Esophagus mucosa (tissue), 1 donor: ENCODE results near the gene NOD1. TPM values are rescaled to one million over a fixed set of nuclear protein-coding genes. Genes with fewer than 3 reads are reported as not detected.
A peak's percentile ranks its signal among the peaks of the same experiment; 100 is the strongest.
"Not testable (repeated sequence)": the region's sequence is repeated elsewhere in the genome, so short reads cannot be mapped to it uniquely, and the experiment has no call there.

Experiments used
- ATAC-seq: fragments of 200-7000 bp; cut with Tn5 transposase; one replicate; pipeline ENCODE4 v1.9.1; 2020
- total RNA-seq: library from RNA; stranded (reverse); gene quantifications from one replicate; pipeline ENCODE4 v1.2.4, GENCODE V29; 2023
- donor health status: DM: yes; HTN: yes; CAD: no.

The NOD1 gene
- total RNA-seq, 1 donor from 2014 or later = 6.6 TPM

DNA sequence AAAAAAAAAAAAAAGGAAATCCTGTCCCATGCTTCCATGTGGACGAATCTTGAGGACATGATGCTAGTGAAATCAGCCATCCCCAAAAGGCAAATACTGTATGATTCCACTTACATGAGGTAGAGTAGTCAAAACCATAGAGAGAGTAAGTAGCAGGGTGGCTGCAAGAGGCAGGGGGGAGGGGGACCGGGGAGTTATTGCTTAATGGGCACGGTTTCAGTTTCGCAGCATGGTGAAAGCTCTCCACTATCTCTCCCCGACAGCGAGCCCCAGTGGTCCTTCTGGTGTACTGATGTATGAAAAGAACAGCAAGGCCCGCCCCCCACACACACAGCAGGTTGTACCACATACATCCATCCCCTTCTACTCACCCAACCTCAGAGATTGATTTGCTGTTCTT lies 32.8 kb downstream of the NOD1 start:
- ATAC-seq = peak; percentile 72

GRCh38 chr7:30437823-30438574 lies 40.6 kb downstream of the NOD1 start:
- ATAC-seq = peak; percentile 17

DNA sequence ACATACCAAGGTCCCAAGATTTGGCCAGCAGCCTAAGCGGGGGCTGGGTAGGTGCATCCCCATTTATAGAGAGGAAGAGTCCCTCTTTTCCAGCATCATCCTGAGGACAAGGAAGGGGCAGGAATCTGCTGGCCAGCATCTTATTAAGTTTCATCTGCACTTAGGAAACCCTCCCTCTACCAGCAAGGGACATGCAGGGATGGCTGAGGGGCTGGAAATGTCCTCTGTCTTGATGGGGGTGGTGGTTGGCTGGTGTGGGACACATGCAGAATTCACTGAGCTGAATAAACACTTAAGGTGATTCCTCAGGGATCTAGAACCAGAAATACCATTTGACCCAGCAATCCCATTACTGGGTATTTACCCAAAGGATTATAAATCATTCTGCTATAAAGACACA lies 42.1 kb downstream of the NOD1 start:
- ATAC-seq = peak; percentile 19

DNA sequence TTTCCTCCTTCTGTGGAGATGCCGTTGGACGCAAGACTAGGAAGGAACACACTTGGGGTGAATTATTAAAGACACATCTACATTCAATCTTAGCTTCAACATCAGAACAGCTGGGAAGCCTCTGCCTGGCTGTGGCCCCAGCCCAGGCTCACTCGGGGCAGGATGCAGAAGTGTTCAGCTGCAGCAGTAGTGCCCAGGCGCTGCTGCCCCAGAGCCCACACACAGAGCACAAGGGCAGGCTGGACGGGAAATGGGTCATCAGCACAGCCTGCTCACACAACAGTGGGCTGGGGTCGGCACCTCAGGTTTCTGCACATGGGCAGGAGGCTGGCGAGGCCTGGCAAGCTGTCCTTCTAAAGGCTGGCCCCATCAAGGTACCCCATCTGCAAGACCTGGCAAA lies 42.5 kb downstream of the NOD1 start:
- peak; percentile 25 for ATAC-seq

- ATAC-seq = no peak
Measured at GRCh38 chr7:30434140-30434799, 44.3 kb downstream of the NOD1 start.

DNA sequence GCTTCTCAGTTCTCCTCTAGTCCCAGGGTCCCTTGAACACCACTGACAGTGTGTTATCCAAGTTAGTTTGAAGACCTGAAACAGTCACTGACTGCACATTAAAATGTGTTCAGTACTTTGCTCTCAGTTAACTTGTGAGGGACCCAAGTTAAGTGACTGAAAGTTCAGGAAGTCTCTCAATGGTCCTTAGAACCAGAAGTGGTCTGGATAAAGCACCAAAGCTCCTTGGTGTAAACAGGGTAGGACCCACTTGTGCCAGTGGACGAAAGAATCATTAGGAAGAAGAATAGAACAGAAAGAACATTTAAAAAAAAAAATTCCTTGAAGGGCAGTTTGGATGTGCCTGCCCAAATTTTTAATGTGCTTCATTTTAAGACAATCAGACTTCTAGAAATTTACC lies 45.1 kb downstream of the NOD1 start:
- no peak for ATAC-seq

DNA sequence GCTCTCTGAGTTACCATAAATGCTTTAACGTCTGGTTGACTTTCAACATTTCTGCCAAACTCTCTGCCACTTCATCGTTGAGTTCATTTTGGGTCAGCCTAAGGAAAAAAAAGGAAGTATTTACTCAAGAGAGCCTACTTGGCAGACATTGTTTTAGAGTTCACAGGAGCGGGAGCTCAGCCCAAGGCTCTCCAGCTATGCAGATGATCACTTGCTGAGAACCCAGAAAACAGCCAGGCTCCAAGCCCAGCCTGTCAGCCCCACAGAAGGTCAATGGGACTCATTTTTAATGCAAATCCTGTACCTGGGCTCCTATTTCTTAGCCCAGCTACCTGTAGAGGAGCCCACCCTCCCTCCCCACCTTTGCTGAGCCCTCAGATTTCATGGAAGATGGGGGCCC lies 45.5 kb downstream of the NOD1 start:
- ATAC-seq = no peak

GRCh38 chr7:30430777-30431176 lies 47.8 kb downstream of the NOD1 start:
- peak; percentile 18 for ATAC-seq

DNA sequence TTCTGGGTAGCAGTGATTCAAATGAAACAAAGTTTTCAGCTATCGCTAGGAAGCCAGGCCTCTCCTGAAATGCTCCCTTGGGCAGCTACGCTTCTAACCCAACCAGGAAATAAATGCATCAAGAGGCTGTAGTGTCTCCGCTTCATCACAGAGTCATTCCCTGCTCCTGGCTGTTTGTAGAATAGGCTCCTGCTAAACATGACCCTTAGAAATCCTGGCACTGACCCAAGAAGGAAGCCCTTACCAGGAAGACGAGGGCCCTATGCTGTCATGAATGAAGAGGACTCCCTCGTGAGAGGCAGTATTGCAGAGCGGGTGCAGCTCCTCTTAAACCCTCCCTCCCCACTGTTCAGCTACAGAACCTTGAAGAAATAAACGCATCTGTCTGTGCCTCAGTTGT lies 48.3 kb downstream of the NOD1 start:
- ATAC-seq = peak; percentile 60

DNA sequence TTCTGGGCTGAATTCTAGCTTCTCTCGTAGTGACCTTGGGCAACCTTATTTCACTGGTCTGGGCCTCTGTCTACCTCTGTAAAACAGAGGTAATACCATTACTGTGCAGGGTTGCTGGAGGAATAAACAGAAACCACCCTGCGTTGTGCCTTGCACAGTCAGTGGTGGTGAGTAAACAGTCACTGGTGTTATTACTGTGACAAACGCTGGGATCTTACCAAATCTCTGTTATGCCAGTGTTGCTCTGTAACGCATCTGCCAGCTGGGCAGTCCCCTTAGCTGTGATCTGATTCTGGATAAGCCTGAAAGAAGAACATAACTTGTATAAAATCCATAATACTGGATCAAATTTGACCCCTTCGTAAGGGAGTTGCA lies 49.4 kb downstream of the NOD1 start:
- ATAC-seq = no peak

- no peak for ATAC-seq
Measured at GRCh38 chr7:30428246-30429155, 50.1 kb downstream of the NOD1 start.

- ATAC-seq = no peak
Measured at GRCh38 chr7:30427296-30428070, 51.1 kb downstream of the NOD1 start.

GRCh38 chr7:30424506-30424905 lies 54.1 kb downstream of the NOD1 start:
- no peak for ATAC-seq

GRCh38 chr7:30423788-30424505 lies 54.6 kb downstream of the NOD1 start:
- ATAC-seq = no peak

- ATAC-seq = no peak
Measured at GRCh38 chr7:30422922-30423321, 55.7 kb downstream of the NOD1 start.

DNA sequence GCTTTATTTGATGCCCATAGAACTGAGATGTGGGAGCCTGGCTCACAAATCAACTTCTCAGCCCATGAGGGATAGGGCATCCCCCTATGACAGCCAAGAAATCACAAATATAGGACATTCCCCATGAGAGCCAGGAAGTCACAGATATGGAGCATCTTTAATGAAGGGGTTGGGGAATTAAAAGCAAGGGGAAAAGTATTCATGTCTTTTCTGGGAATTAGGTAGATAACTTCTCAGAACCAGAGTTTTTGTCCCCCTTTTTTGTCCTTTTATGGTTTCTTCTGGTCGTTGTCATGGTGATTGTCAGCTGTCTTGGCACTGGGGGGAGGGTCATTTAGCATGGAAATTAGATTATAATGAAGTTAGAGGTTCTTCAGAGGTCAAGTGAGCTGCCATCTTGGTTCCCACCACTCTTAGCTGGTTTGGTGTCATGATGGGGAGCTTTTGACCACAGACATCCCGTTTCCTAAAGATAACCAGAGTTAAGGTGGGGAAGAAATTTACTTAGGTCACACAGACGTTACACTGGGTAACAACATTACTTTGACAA lies 56.9 kb downstream of the NOD1 start:
- no peak for ATAC-seq

- ATAC-seq = no peak
Measured at GRCh38 chr7:30420662-30421061, 57.9 kb downstream of the NOD1 start.

GRCh38 chr7:30420080-30420479 lies 58.5 kb downstream of the NOD1 start:
- ATAC-seq = not testable (repeated sequence)

DNA sequence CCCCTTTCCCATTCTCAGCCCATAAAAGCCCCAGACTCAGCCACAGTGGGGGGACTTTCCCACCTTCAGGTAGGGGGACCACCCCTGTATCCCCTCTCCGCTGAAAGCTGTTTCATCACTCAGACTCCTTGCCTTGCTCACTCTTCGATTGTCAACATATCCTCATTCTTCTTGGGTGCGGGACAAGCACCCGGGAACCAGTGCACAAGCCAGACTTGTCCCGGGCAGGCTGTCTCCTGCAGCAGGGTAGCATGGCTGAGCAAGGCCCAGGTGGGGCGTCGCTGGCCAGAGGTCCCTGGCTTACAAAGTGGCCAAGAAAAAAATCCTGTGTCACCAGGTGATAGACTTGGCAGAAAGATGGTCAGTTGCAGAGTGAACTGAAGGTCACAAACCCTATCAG lies 64.7 kb downstream of the NOD1 start:
- ATAC-seq = no peak

DNA sequence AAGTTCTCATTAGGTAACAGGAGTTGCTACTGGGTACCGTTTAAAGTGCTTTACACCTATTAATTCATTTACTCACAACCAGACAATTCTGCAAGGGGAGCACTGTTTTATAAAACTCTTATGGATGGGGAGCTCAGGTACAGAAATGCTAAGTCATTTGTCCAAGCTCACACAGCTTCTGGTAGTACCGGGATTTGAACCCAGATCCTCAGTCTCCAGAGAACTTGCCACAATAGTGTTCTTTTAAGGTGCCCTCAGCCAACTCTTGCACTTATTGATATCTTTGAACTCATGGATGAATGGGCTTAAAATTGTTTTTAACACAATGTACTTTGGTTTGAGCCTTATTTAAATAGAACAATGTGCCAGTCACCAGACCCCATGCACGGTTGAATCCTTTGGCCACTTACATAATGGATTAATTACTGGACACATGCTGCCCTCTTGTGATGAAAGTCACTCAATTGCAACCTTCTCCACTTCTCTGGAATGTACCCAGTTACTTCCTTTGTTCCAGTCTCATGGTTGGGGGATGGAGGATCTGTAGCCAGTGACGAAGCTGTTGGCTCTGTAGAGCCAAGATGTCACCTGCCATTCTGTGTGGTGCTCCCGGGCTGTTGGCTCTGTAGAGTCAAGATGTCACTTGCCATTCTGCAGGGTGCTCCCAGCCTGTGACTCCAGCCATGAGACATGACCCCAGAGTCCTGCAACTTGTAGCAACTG lies 65.6 kb downstream of the NOD1 start:
- ATAC-seq = peak; percentile 78

GRCh38 chr7:30411897-30412296 lies 66.7 kb downstream of the NOD1 start:
- ATAC-seq = no peak
